PFSK-1 (cell line): ENCODE results near the gene ZBTB48.

Experiments
- FOXP2 ChIP-seq: optimal IDR thresholded peaks from 2 replicates; pipeline ENCODE3; 2011; ENCODE audit warnings: borderline replicate concordance, control low read depth, inconsistent platforms; ENCODE audit not compliant: insufficient read depth; ENCODE audit errors: extremely low read length, extremely low read depth
- POLR2AphosphoS5 ChIP-seq: IDR thresholded peaks from 2 replicates; pipeline ENCODE4 v1.6.1; 2012; ENCODE audit warnings: low read depth, mild to moderate bottlenecking, control low read depth, low read length, moderate library complexity
- SIN3A ChIP-seq: IDR thresholded peaks from 2 replicates; pipeline ENCODE4 v1.6.1; 2012; ENCODE audit warnings: mild to moderate bottlenecking, low read length, moderate library complexity, borderline replicate concordance; ENCODE audit not compliant: insufficient read depth
- TAF1 ChIP-seq: IDR thresholded peaks from 2 replicates; pipeline ENCODE4 v1.6.1; 2012; ENCODE audit warnings: low read length, control low read depth, borderline replicate concordance; ENCODE audit not compliant: insufficient read depth
- TF ChIP-seq, protein P1 (sequence below), 2 experiments: IDR thresholded peaks; 2 replicates each; pipeline versions ENCODE4 v1.6.1 to v1.8.0; 2011 to 2012; ENCODE audit warnings: low read depth in 2 of 2, low read length in 2 of 2, control low read depth in 1 of 2, inconsistent platforms in 1 of 2, mild to moderate bottlenecking in 1 of 2, moderate library complexity in 1 of 2; ENCODE audit not compliant: insufficient read depth in 1 of 2

The ZBTB48 gene

DNA sequence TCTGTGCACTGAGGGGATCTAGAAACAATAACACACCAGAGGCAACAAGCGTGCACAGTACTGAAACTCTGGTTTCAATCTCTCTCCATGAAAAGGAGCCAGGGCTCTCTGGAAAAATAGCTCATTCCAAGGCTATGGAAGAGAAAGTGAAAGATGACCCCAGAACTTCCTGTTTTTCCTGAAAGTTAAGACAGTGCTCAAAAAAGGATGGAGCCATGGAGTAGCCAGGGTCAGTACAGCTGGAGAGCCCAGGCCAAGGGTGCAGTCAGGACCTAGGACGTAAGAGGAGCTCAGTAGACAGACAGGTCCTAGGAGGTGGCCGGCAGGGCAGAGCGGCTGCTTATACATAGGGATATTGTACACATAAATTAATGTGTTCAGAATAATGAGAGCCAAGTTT lies 44.6 kb upstream of the ZBTB48 start:
- TF ChIP-seq, protein P1, sequence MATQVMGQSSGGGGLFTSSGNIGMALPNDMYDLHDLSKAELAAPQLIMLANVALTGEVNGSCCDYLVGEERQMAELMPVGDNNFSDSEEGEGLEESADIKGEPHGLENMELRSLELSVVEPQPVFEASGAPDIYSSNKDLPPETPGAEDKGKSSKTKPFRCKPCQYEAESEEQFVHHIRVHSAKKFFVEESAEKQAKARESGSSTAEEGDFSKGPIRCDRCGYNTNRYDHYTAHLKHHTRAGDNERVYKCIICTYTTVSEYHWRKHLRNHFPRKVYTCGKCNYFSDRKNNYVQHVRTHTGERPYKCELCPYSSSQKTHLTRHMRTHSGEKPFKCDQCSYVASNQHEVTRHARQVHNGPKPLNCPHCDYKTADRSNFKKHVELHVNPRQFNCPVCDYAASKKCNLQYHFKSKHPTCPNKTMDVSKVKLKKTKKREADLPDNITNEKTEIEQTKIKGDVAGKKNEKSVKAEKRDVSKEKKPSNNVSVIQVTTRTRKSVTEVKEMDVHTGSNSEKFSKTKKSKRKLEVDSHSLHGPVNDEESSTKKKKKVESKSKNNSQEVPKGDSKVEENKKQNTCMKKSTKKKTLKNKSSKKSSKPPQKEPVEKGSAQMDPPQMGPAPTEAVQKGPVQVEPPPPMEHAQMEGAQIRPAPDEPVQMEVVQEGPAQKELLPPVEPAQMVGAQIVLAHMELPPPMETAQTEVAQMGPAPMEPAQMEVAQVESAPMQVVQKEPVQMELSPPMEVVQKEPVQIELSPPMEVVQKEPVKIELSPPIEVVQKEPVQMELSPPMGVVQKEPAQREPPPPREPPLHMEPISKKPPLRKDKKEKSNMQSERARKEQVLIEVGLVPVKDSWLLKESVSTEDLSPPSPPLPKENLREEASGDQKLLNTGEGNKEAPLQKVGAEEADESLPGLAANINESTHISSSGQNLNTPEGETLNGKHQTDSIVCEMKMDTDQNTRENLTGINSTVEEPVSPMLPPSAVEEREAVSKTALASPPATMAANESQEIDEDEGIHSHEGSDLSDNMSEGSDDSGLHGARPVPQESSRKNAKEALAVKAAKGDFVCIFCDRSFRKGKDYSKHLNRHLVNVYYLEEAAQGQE (IDR thresholded peaks at IDR 0.05; ENCODE audit: insufficient read depth in 1 of 2, low read depth in 2 of 2, low read length in 2 of 2), result no peak
- TF ChIP-seq POLR2AphosphoS5 (no peak), SIN3A (no peak), TAF1 (no peak), FOXP2 (no peak)

- TF ChIP-seq POLR2AphosphoS5 (no peak), SIN3A (no peak), FOXP2 (no peak), TAF1 (no peak)
- TF ChIP-seq, protein P1 (IDR thresholded peaks at IDR 0.05; ENCODE audit: insufficient read depth in 1 of 2, low read depth in 2 of 2, low read length in 2 of 2), result no peak
Observed at GRCh38 chr1:6536291-6536690, 43.5 kb upstream of the ZBTB48 start.

DNA sequence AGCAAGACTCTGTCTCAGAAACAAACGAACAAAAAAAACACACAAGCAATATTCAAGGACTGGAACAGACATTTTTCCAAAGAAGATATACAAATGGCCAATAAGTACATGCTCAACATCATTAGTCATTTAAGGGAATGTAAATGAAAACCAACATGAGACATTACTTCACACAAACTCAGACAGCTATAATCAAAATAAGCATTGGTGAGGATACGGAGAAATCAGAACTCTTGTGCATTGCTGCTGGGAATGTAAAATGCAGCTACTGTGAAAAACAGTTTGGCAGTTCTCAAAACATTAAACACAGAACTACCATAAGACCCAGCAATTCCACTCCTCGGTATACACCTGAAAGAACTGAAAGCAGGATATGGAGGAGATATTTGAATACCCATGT lies 40.8 kb upstream of the ZBTB48 start:
- TF ChIP-seq TAF1 (no peak), SIN3A (no peak)
- TF ChIP-seq, protein P1 (IDR thresholded peaks at IDR 0.05; ENCODE audit: insufficient read depth in 1 of 2, low read depth in 2 of 2, low read length in 2 of 2), result no peak

DNA sequence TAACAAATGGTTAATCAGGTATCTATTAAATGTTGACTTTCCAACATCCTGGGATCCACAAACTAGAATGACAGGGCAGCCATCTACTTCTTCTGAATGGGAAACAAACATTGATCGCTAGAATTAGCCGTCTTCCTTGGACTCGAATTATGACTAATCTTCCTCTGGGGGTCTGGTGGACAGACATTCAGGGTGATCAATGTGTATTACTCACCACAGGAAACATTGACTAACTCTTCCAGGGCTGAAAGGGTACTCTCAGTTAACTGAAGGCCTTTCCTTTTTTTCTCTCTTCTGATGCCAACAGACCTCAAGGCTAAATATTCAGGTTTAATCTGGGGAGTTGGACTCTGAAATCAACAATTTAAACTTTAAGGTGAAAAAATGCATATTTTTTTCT lies 35.0 kb upstream of the ZBTB48 start:
- TF ChIP-seq FOXP2, result no peak
- TF ChIP-seq SIN3A, result no peak
- no peak for TF ChIP-seq POLR2AphosphoS5
- TF ChIP-seq, protein P1 (IDR thresholded peaks at IDR 0.05; ENCODE audit: insufficient read depth in 1 of 2, low read depth in 2 of 2, low read length in 2 of 2), result no peak
- no peak for TF ChIP-seq TAF1
